GM12873 (cell line): ENCODE results near the gene ABCA12.

Experiments
- CTCF ChIP-seq: IDR thresholded peaks from 2 replicates; pipeline ENCODE4 v1.5.1; 2012; ENCODE audit warnings: low read depth, mild to moderate bottlenecking, moderate library complexity, low read length, control low read depth; ENCODE audit not compliant: insufficient read depth; ENCODE audit errors: missing control alignments

Gene ABCA12

GRCh38 chr2:215160081-215160480 is 21.7 kb upstream of the ABCA12 start:
- no peak for TF ChIP-seq CTCF

GRCh38 chr2:215156453-215156852 is 18.0 kb upstream of the ABCA12 start:
- TF ChIP-seq CTCF, result no peak

- TF ChIP-seq CTCF, result no peak
Measured at GRCh38 chr2:215149894-215150293, 11.5 kb upstream of the ABCA12 start.

- no peak for TF ChIP-seq CTCF
Measured at GRCh38 chr2:215149486-215149885, 11.1 kb upstream of the ABCA12 start.

GRCh38 chr2:215149060-215149459 is 10.6 kb upstream of the ABCA12 start:
- no peak for TF ChIP-seq CTCF

GRCh38 chr2:215145611-215146010 is 7.2 kb upstream of the ABCA12 start:
- no peak for TF ChIP-seq CTCF

GRCh38 chr2:215144106-215144875 is 5.9 kb upstream of the ABCA12 start:
- TF ChIP-seq CTCF, result no peak
